GM12874 (cell line): Measurements from ENCODE around the gene SPINK8.

Experiments
- CTCF ChIP-seq: IDR thresholded peaks from 2 replicates; pipeline ENCODE4 v1.5.1; 2011; ENCODE audit warnings: low read depth, mild to moderate bottlenecking, control low read depth, low read length, moderate library complexity; ENCODE audit not compliant: insufficient read depth

Gene SPINK8

GRCh38 chr3:48299746-48300712, 33.4 kb downstream of the SPINK8 start:
- TF ChIP-seq CTCF = no peak

- no peak for TF ChIP-seq CTCF
Observed at GRCh38 chr3:48297111-48297810, 36.2 kb downstream of the SPINK8 start.

DNA sequence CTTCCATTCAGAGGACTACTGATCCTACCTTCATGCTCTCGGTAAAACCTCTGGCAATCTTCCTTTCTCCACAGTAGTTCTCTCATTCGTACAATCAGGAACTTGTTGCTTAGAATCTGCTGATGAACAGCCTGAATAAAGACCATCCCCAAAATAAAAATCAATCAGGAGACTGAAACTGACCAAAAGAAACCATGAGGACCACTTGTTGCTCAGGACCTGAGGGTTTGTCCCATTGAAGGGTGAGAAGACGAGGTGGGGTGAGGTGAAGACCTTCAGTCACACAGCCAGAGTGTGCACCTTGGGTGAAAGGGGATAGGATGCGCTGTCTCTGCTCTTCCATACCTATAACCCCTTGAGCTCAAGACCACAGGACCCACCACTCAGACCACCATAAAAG, 36.8 kb downstream of the SPINK8 start:
- no peak for TF ChIP-seq CTCF

- TF ChIP-seq CTCF = no peak
Observed at GRCh38 chr3:48294611-48295263, 38.7 kb downstream of the SPINK8 start.

- TF ChIP-seq CTCF = no peak
Observed at GRCh38 chr3:48289659-48290058, 43.8 kb downstream of the SPINK8 start.

DNA sequence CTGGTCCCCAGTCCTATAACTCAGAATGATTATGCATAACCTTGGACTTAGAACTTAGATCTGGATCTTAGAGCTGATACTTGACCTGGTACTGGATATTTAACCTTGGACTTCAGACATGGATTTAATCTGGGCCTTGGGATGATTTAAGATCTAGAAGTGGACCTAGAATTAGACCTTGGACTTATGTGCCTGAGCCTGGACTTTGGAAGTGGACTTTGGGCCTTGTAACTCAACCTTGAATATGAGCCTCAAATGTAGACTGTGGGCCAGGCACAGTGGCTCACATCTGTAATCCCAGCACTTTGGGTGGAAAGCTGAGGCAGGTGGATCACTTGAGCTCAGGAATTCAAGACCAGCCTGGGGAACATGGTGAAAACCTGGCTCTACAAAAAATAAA, 46.4 kb downstream of the SPINK8 start:
- no peak for TF ChIP-seq CTCF

GRCh38 chr3:48286308-48286707, 47.2 kb downstream of the SPINK8 start:
- TF ChIP-seq CTCF = no peak
